Breast epithelium (tissue), 4 donors: ENCODE results near the gene MRGPRG. TPM values are rescaled to one million over a fixed set of nuclear protein-coding genes. Genes with fewer than 3 reads are reported as not detected.

Experiments used
- DNase-seq, 2 donors: peaks; one replicate each; pipeline ENCODE4 v3.0.0-alpha.2; 2019; ENCODE audit warnings: low spot score in 2 of 2
- H3K27ac ChIP-seq, 2 donors: fragments of 200-600 bp; sonication (generic) in 1 of 2; one replicate each; pipeline ENCODE4 v1.5.1; 2016 to 2019; ENCODE audit warnings: mild to moderate bottlenecking in 1 of 2
- H3K27me3 ChIP-seq, 2 donors: fragments of 200-600 bp; sonication (generic) in 1 of 2; one replicate each; pipeline versions ENCODE4 v1.5.1 to v1.6.0; 2017 to 2019; ENCODE audit warnings: control low read depth in 1 of 2, mild to moderate bottlenecking in 1 of 2
- H3K36me3 ChIP-seq: fragments of 200-600 bp; one replicate; pipeline ENCODE4 v1.5.1; 2019
- H3K4me1 ChIP-seq, 2 donors: fragments of 200-600 bp; sonication (generic); one replicate each; pipeline ENCODE4 v1.5.1; 2016 to 2019; ENCODE audit warnings: control low read depth in 1 of 2
- H3K4me3 ChIP-seq, 3 donors: fragments of 200-600 bp; sonication (generic); 1 replicate in 2 of 3; 2 replicates in 1 of 3; pipeline ENCODE4 v1.5.1; 2016 to 2019; ENCODE audit warnings: mild to moderate bottlenecking in 3 of 3, moderate library complexity in 2 of 3
- H3K9me3 ChIP-seq, 2 donors: fragments of 200-600 bp; sonication (generic) in 1 of 2; one replicate each; pipeline ENCODE4 v1.5.1; 2016 to 2019; ENCODE audit warnings: control low read depth in 1 of 2
- POLR2A ChIP-seq: fragments of 450-650 bp; IDR thresholded peaks from one replicate; pipeline ENCODE4 v1.6.1; 2016; ENCODE audit warnings: antibody characterized with exemption, mild to moderate bottlenecking, moderate library complexity
- POLR2AphosphoS5 ChIP-seq, 3 donors: sonication (generic); formaldehyde crosslinking; IDR thresholded peaks; one replicate each; pipeline ENCODE4 v1.6.1; 2017; ENCODE audit warnings: antibody characterized with exemption in 3 of 3
- intact Hi-C: fragments of 100-400 bp; cut with DNase I; formaldehyde crosslinking; loops from one replicate; pipeline ENCODE4 v1.15.1; 2023; ENCODE audit warnings: low total_unique reads
- total RNA-seq, 3 donors: library from RNA; depleted of rRNA; stranded (reverse); fragments of >200 nt; gene quantifications; one replicate each; pipeline ENCODE4 v1.1.0, GENCODE V29; 2016
- TF ChIP-seq, protein P1 (sequence below), 3 donors: fragments of 450-650 bp; IDR thresholded peaks; one replicate each; pipeline ENCODE4 v1.5.1; 2016 to 2017; ENCODE audit warnings: antibody characterized with exemption in 3 of 3, mild to moderate bottlenecking in 3 of 3, moderate library complexity in 3 of 3

The MRGPRG gene
- total RNA-seq, 3 donors from 2014 or later, result not detected

DNA sequence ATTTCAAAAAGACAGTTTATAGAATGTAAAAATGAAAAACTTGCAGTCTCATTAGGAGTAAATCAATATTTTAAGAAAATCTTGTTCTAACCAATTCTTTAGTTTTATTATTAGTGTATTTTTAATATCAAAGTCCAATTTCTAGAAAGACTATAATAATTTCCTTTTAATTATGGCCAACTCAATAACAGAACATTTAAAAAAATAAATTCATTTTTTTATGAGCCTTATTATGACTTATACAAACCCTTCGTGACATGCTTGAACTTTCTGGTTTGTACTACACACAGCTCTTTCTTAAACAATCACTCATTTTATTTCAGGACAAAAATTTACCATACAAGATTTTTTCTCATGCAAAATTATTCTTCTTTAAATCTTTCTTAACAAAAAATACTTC lies 25.3 kb upstream of the MRGPRG start:
- no peak for DNase-seq
- H3K4me1 ChIP-seq, result no peaks in the 10 kb centered on the region
- no peaks in the 10 kb centered on the region for H3K9me3 ChIP-seq
- H3K4me3 ChIP-seq, result no peak overlapping the region
- no peak overlapping the region for H3K27ac ChIP-seq
- TF ChIP-seq, protein P1, sequence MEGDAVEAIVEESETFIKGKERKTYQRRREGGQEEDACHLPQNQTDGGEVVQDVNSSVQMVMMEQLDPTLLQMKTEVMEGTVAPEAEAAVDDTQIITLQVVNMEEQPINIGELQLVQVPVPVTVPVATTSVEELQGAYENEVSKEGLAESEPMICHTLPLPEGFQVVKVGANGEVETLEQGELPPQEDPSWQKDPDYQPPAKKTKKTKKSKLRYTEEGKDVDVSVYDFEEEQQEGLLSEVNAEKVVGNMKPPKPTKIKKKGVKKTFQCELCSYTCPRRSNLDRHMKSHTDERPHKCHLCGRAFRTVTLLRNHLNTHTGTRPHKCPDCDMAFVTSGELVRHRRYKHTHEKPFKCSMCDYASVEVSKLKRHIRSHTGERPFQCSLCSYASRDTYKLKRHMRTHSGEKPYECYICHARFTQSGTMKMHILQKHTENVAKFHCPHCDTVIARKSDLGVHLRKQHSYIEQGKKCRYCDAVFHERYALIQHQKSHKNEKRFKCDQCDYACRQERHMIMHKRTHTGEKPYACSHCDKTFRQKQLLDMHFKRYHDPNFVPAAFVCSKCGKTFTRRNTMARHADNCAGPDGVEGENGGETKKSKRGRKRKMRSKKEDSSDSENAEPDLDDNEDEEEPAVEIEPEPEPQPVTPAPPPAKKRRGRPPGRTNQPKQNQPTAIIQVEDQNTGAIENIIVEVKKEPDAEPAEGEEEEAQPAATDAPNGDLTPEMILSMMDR (IDR thresholded peaks at IDR 0.05), result no peak
- no peak for TF ChIP-seq POLR2A
- TF ChIP-seq POLR2AphosphoS5 (IDR thresholded peaks at IDR 0.05), result no peak
- H3K36me3 ChIP-seq, result no peaks in the 10 kb centered on the region
- H3K27me3 ChIP-seq, result no peaks in the 10 kb centered on the region
- intact Hi-C loops, result loop anchor here (10.0 kb wide), 1 partner anchor 889 kb away; no protein-coding TSS in a partner anchor

DNA sequence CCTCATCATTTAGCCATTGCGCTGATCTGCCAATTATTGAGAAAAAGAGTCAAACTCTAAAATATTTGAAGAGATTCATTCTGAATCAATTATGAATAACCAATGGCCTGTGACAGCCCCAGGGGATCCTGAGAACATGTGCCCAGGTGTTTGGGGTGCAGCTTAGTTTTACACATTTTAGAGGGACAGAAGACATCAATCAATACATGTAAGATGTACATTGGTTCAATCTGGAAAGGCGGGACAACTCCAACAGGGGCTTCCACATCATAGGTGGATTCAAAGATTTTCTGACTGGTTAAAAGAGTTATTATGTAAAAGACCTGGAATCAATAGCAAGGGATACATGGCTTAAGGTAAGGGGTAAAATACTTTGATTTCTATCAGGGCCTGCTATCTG lies 18.5 kb upstream of the MRGPRG start:
- Histone ChIP-seq H3K9me3 (no peaks in the 10 kb centered on the region), H3K27ac (no peak overlapping the region), H3K36me3 (no peaks in the 10 kb centered on the region), H3K4me1 (no peaks in the 10 kb centered on the region), H3K4me3 (no peak overlapping the region), H3K27me3 (no peaks in the 10 kb centered on the region)
- intact Hi-C loops, result no loop called here
- TF ChIP-seq, protein P1 (IDR thresholded peaks at IDR 0.05), result no peak
- no peak for TF ChIP-seq POLR2AphosphoS5 (IDR thresholded peaks at IDR 0.05)
- TF ChIP-seq POLR2A, result no peak
- DNase-seq, result no peak

DNA sequence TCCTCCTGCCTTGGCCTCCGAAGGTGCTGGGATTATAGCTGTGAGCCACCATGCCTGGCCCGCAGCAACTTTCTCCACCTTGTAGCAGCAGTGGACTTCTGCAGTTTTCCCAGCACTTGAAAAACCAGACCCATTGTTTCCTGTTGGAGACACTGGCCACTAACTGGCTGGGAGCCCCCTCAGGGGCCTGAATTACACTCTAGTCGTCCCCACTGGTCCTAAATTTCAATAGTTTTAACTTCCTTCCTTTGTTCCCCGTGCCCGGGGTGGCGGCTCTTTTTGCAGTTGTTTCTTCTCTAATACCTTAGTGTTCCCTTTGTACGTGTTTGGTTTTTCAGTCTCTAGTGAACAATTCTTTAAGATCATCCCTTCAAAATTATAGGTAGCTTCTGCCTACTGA lies 16.2 kb upstream of the MRGPRG start:
- no peak for DNase-seq
- Histone ChIP-seq H3K36me3 (no peaks in the 10 kb centered on the region), H3K9me3 (no peaks in the 10 kb centered on the region), H3K4me3 (no peak overlapping the region), H3K27ac (no peak overlapping the region), H3K4me1 (no peaks in the 10 kb centered on the region), H3K27me3 (peaks cover 0 to 7% of the 10 kb centered on the region in 2 donors)
- TF ChIP-seq, protein P1 (IDR thresholded peaks at IDR 0.05), result no peak
- TF ChIP-seq POLR2A (no peak), POLR2AphosphoS5 (IDR thresholded peaks at IDR 0.05) (no peak)
- intact Hi-C loops, result no loop called here

GRCh38 chr11:3232956-3233355 lies 14.3 kb upstream of the MRGPRG start:
- H3K27ac ChIP-seq, result no peak overlapping the region
- TF ChIP-seq POLR2A (no peak), POLR2AphosphoS5 (IDR thresholded peaks at IDR 0.05) (no peak)
- TF ChIP-seq, protein P1 (IDR thresholded peaks at IDR 0.05), result no peak
- H3K27me3 ChIP-seq, result peaks cover 0 to 11% of the 10 kb centered on the region in 2 donors
- H3K4me1 ChIP-seq, result no peaks in the 10 kb centered on the region
- intact Hi-C loops, result no loop called here
- no peaks in the 10 kb centered on the region for H3K9me3 ChIP-seq
- H3K36me3 ChIP-seq, result no peaks in the 10 kb centered on the region
- H3K4me3 ChIP-seq, result no peak overlapping the region
- DNase-seq, result no peak

GRCh38 chr11:3231851-3232744 lies 13.5 kb upstream of the MRGPRG start, which contains the start of gene MRGPRE:
Gene MRGPRE (minus strand): TSS chr11:3232417. CDS start chr11:3228799, 3,618 bp downstream.
- peak within 1 kb of the TSS; percentile 18 to 57 (median 41) for H3K4me3 ChIP-seq
- H3K9me3 ChIP-seq, result no peaks in the 10 kb centered on the region
- no peak for DNase-seq
- intact Hi-C loops, result no loop called here
- H3K36me3 ChIP-seq, result no peaks in the 10 kb centered on the region
- TF ChIP-seq, protein P1 (IDR thresholded peaks at IDR 0.05), result no peak
- peaks cover 0 to 11% of the 10 kb centered on the region in 2 donors for H3K27me3 ChIP-seq
- no peaks in the 10 kb centered on the region for H3K4me1 ChIP-seq
- H3K27ac ChIP-seq, result no peak within 1 kb of the TSS
